ENCODE results near the gene RASGRP4.

RASGRP4 gene

DNA sequence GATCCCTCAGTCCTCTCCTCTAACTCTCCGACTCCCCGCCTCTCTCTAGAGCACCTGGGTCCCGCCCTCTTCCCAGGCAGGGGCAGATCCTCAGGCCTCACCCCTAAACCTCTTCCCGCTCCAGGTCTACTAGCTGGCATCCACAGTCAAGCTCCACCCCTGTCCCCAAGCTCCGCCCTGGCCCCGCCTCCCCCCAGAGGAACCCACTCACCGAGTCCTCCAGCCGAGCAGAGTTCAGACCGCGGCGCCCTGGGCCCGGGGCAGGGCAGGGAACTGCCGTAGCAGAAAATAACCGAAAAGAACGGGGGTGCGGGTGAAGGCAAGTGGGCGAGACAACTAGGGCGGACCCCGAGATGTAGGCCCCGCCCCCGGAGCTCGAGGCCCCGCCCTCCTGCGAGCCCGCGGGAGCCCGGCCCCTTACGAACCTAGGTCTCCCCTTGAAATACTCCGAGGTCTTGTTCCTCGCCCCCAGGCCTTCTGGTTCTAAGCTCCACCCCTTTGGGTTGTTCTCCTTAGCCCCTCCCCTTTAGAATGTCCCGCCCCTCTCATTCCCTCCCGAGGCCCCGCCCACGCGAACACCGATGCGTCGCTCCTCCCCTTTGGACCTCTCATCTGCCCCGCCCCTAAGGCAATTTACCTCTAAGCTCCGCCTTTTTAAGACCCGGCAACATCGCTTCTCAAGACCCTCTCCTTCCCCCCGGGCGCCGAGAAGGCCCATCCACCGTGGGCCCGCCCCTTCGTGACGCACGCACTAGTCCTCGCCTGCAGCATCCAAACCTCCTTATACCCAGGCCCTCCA is 38.3 kb downstream of the RASGRP4 start, which contains the start of gene GGN:
GGN (minus strand) TSS at position 485 of the 799 bp plus-strand sequence. CDS start 773 bp downstream, outside the sequence.
- DNase-seq, result peak; percentile 17 to 51

GRCh38 chr19:38386971-38387549 is 39.0 kb downstream of the RASGRP4 start:
- DNase-seq, result no peak

GRCh38 chr19:38386300-38386970 is 39.6 kb downstream of the RASGRP4 start:
- DNase-seq, result no peak

- no peak for DNase-seq
Observed at GRCh38 chr19:38385804-38386257, 40.2 kb downstream of the RASGRP4 start.

DNA sequence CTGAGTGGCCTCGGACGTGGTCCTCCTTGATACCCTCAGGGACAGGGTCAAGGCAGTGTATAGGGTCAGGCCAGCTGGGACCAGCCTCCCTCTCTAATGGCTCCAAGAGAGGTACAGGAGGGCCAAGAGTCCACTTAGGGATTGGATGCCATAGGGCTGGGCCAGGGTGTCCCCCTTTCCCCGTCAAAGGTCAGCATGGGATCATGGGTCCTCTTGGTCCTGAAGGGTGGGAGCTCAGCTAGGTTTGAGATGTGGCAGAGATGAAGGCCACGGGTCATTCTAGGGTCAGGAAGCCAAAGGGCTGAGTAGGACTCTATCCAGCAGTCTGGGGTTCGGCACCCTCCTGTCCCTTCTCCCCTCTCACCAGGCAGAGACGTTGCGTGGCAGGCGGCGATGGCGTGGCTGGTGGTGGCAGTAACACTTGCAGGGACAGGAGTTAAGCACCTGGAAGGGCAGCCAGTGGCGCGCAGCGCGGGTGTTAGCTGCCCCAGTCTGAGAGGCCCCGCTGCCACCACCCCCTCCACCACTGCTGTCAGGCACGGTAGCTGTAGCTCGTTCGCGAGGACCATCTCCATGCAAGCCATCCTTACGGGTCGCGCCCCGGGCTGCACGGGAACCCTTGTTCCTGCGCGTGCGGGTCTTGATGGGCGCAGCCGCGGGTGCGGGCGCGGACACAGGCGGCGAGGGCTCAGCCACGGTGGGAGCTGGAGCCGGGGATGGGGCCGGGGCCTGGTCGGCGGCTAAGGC is 40.8 kb downstream of the RASGRP4 start:
- no peak for DNase-seq

DNA sequence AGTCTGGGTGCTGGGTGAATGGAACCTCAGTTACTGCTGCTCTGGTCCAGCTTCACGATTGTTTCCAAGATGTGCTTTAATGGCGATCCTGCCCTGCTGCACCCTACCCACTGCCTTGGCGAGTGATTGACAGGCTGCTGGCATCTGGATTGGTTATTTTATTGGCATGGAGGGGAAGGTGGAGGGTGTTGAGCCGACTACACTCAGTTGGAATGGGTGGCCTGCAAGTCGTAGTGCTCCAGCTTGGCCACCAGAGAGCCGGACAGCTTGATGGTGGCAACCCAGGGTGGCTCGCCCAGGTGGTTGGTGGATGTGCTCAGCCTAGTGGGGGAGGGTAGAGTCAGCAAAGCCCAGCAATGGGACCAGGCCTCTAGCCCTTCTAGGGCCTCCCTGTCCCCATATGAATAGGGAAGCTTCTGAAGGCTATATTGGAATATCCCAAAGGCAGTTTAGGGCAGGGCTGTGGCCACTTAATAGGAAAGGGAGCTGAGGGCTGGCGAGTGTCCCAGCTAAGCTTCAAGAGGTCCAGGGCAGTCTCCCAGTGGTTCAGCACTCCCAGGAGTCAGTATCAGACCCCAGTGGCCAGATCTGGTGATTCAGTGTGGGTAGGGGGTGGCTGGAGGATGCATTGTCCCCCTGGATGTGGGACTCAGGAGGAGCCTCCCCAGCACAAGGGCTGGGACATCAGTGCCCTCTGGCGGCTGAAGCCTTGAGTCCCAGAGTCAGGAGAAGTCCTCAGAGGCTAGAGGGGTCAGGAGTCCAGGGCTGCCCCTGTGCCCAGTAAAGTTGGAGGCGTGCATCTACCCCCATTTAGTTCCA is 41.6 kb downstream of the RASGRP4 start:
- DNase-seq, result no peak

GRCh38 chr19:38383743-38384142 is 42.3 kb downstream of the RASGRP4 start:
- no peak for DNase-seq

DNA sequence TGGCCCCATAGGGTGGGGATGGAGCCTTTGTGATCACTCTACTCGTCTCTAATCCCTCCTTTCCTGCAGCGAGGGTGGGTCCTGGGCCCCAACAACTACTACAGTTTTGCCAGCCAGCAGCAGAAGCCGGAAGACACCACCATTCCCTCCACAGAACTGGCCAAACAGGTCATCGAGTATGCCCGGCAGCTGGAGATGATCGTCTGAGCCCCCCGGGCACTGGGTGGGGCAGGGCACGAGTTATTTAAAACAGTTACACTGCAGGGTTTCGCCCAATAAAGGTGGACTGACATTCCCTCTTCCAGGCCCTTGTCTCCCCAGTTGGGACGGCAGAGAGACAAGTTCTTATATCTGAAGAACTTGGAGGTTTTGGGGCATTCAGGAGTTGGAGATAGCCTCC is 42.8 kb downstream of the RASGRP4 start:
- DNase-seq, result no peak

DNA sequence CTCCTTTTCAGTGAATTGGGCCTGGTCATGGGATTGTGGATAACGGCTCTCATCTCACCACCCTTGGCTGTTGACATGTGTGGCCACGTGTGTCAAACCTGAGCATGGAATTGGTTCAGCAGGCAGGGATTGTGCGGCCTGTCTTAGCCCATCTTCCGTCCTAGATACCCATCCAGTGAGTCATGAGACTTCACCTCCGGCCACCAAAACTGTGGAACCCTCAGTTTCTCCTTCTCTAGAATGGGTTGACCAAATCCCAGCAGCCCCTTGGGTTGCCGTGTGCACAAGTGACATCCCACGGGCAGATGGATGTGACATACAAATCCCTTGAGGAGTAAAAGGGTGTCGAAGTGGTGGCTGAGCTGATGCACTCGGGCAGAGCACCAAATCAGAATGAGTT is 44.9 kb downstream of the RASGRP4 start:
- DNase-seq, result no peak

- no peak for DNase-seq
Observed at GRCh38 chr19:38378866-38379265, 47.2 kb downstream of the RASGRP4 start.

DNA sequence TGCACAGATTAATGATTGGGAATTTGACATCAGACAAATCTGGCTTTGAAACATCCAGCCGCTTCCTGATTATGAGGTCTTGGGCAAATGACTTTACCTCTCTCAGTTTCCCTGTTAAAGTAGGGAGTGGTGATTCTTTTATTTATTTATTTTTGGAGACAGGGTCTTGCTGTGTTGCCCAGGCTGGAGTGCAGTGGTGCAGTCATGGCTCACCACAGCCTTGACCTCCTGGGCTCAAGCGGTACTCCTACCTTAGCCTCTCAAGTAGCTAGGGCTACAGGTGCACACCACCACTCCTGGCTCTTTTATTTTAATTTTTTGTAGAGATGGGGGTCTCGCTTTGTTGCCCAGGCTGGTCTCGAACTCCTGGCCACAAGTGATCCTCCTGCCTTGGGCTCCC is 49.0 kb downstream of the RASGRP4 start:
- DNase-seq, result no peak

- no peak for DNase-seq
Observed at GRCh38 chr19:38376576-38376975, 49.4 kb downstream of the RASGRP4 start.

DNA sequence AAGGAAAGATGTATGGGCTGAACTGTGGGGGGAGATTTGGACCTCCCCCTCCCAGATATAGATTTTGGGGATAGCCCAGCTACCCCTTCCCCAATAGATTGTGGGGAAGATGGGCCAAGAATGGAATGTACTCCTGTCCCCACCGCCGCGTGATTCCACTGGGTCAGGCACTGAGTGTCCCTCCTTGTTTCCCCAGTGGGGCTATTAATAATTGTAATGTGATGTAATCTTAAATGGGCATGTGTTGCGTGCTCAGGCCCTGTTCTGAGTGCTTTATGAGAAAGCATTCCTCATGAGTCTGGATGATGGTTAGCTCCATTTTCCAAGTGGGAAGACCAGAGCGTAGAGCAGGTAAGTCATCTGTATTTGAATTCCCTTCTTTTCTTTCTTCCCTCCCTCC is 50.3 kb downstream of the RASGRP4 start:
- DNase-seq, result no peak

- DNase-seq, result peak in 1 of 2 experiments; percentile 20
Observed at GRCh38 chr19:38375098-38375493, 50.9 kb downstream of the RASGRP4 start.

- DNase-seq, result peak; percentile 98
Observed at GRCh38 chr19:38374332-38375097, 51.5 kb downstream of the RASGRP4 start, which contains the start of gene PSMD8. PSMD8 (plus strand) TSS chr19:38374571; CDS start chr19:38374602, 31 bp downstream.

DNA sequence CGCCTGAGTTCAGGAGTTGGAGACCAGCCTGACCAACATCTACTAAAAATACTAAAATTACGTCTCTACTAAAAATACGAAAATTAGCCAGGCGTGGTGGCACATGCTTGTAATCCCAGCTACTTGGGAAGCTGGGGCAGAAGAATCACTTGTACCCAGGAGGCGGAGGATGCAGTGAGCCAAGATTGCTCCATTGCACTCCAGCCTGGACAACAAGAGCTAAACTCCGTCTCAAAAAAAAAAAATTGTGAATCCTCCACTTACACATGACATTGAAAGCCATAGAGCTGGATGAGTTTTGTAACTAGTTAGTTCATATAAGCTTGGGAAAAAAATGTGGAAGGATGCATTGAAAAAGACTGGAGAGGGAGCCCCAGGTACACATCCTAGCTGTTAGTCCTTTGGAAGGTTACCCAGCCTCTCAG is 52.1 kb downstream of the RASGRP4 start:
- no peak for DNase-seq

- no peak for DNase-seq
Observed at GRCh38 chr19:38371081-38371480, 54.9 kb downstream of the RASGRP4 start.

GRCh38 chr19:38370299-38370698 is 55.7 kb downstream of the RASGRP4 start:
- DNase-seq, result no peak

DNA sequence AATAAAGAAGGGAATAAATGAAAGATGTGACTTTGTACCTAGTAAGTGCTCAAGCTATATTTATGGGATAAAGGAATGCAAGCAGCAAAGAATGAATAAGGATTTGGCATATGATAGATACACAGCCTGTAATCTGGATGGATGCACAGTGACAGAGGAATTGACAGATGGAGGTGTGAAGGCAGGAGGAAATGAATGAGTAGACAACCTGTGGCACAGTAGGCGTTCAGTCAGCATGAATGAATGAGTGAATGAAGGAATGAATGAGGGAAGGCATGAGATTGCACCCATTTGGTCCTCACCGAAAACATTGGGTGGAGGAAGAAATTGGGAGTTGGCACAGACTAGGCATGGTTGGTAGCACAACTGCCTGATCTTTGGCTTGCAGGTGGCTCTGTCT is 56.4 kb downstream of the RASGRP4 start:
- DNase-seq, result no peak

DNA sequence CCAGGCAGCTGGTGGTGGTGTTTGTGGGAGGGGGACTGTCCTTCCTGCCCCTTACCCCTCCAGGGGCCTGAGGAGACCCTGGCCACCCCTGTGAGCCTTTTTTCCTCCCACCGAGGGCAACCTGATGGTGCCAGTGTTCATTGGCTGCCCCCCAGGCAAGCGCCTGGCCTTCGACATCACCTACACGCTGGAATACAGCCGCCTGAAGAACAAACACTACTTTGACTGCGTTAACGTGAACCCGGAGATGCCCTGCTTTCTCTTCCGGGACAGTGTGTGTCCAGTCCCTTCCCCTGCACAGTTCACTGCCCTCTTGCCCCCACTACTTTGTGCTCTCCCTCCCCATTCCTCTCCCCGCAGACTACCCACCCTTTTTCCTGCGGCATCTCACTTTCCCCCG is 59.0 kb downstream of the RASGRP4 start:
- DNase-seq, result no peak

Data from AML-193 (cell line).